Measurements from ENCODE around the gene UPF2.

The UPF2 gene

GRCh38 chr10:11959966-11960365, 82.6 kb downstream of the UPF2 start:
- no peak for DNase-seq (ENCODE audit: low read depth)

- no peak for DNase-seq (ENCODE audit: low read depth)
Measured at GRCh38 chr10:11958956-11959355, 83.7 kb downstream of the UPF2 start.

- no peak for DNase-seq (ENCODE audit: low read depth)
Measured at GRCh38 chr10:11951695-11952094, 90.9 kb downstream of the UPF2 start.

GRCh38 chr10:11950325-11951018, 92.1 kb downstream of the UPF2 start:
- no peak for DNase-seq (ENCODE audit: low read depth)

DNA sequence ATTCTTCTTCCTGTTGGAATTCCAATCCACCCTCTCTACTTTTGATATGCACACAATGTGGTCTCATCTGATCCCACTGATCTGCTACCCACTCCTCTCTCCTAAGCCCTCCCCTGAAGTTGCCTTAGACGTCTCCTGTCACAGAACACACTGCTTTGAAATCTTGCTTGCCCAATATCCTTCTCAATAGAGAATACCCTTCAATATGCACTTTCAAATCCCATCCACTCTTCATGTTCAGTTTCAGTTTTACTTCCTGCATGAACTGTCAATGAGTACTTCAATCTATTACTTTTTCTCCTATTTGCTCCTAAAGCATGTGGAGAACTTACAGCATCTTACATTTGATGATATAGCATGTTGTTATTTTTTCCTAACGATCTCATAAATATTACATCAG, 93.5 kb downstream of the UPF2 start:
- DNase-seq (ENCODE audit: low read depth): no peak

GRCh38 chr10:11946652-11947051, 96.0 kb downstream of the UPF2 start:
- no peak for DNase-seq (ENCODE audit: low read depth)

- DNase-seq (ENCODE audit: low read depth): no peak
Measured at GRCh38 chr10:11936389-11937152, 106.0 kb downstream of the UPF2 start.

DNA sequence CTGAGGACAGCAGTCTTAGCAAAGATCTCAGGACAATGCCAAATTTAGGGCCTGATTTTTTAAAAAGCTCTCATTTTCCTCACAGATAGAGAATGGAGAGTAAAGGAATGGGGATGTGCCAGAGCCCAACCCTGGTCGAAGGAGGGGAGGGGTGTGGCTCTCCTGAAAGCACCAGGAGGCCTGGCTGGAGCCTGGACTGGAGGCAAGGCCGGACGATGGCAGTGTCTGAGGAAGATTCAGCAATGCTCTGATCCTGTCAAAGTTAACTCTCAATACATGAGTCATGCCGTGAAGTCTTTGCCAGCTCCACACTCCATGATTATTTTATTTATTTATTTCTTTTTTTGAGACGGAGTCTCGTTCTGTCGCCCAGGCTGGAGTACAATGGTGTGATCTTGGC, 108.3 kb downstream of the UPF2 start:
- peak; percentile 3 for DNase-seq (ENCODE audit: low read depth)

- no peak for DNase-seq (ENCODE audit: low read depth)
Measured at GRCh38 chr10:11933577-11934223, 108.9 kb downstream of the UPF2 start.

- no peak for DNase-seq (ENCODE audit: low read depth)
Measured at GRCh38 chr10:11931038-11931437, 111.6 kb downstream of the UPF2 start.

DNA sequence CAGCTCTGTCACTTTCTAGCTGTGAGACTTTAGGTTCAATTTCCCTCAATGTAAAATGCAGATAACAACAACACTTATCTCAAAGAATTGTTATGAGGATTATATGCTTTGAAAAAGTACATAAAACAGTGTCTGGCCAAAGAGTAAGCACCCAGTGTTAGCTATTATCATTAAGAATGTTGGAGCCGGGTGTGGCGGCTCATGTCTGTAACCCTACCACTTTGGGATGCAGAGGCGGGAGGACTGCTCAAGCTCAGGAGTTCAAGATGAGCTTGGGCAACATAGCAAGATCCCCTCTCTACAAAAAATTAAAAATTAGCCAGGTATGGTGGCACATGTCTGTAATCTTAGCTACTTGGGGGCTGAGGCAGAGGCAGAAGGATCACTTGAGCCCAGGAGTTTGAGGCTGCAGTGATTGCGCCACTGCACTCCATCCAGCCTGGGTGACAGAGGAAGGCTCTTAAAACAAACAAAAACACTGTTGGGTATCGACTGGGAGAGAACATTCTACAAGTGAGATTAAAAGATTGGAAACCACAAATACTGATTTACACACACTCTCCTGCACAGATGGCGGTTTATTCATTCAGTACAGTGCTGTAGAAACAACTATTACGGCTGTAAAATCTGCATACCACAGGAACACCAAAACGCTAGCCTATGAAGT, 112.2 kb downstream of the UPF2 start:
- DNase-seq (ENCODE audit: low read depth): peak; percentile 15

- DNase-seq (ENCODE audit: low read depth): no peak
Measured at GRCh38 chr10:11927746-11928145, 114.9 kb downstream of the UPF2 start.

GRCh38 chr10:11921800-11922392, 120.7 kb downstream of the UPF2 start:
- DNase-seq (ENCODE audit: low read depth): no peak

- no peak for DNase-seq (ENCODE audit: low read depth)
Measured at GRCh38 chr10:11919271-11919670, 123.3 kb downstream of the UPF2 start.

DNA sequence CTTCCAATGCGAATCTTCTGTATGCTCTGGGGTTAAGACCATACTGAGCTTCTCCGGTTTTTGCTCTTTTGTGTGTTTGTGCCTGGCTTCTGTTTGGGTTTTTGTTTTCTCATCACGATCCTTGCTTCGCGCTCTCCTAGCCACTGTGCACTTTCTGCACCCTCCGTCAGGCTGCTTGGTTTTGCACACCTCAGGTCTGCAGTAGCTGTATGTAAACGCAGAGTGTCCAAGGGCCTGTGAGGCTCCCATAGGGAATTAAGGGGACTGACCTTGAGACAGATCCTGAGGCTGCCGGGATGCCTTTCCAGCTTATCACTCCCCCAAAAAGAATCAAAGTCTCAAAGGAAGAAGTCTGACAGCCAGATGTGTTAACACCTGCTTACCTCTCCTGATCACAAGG, 124.2 kb downstream of the UPF2 start:
- no peak for DNase-seq (ENCODE audit: low read depth)

- peak; percentile 41 for DNase-seq (ENCODE audit: low read depth)
Measured at GRCh38 chr10:11913079-11913641, 129.4 kb downstream of the UPF2 start.

- no peak for DNase-seq (ENCODE audit: low read depth)
Measured at GRCh38 chr10:11910102-11910501, 132.5 kb downstream of the UPF2 start.

- DNase-seq (ENCODE audit: low read depth): no peak
Measured at GRCh38 chr10:11909618-11910017, 133.0 kb downstream of the UPF2 start.

GRCh38 chr10:11908991-11909390, 133.6 kb downstream of the UPF2 start:
- DNase-seq (ENCODE audit: low read depth): no peak

- DNase-seq (ENCODE audit: low read depth): no peak
Measured at GRCh38 chr10:11908536-11908935, 134.1 kb downstream of the UPF2 start.

DNA sequence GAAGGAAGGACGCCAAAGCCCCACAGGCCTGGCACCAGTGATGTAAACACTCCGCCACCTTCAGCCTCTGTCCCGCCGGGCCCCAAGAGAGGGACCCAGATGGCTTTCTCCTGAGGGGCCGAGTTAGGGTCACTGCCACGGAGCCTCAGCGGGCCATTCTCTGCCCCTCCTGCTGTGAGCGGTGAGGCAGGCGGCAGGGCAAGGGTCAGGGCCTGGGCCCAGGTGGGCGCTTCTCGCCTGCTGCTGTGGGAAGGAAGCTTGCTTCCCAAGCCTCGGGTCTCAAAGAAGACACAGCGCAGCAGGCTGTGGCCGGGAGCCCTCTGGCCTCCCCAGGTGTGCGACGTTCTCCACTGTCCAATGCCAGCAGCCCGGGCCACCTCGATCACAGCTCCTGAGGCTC, 134.7 kb downstream of the UPF2 start:
- DNase-seq (ENCODE audit: low read depth): no peak

- DNase-seq (ENCODE audit: low read depth): no peak
Measured at GRCh38 chr10:11906714-11907113, 135.9 kb downstream of the UPF2 start.
